ENCODE results near the gene SSTR3.

The SSTR3 gene

DNA sequence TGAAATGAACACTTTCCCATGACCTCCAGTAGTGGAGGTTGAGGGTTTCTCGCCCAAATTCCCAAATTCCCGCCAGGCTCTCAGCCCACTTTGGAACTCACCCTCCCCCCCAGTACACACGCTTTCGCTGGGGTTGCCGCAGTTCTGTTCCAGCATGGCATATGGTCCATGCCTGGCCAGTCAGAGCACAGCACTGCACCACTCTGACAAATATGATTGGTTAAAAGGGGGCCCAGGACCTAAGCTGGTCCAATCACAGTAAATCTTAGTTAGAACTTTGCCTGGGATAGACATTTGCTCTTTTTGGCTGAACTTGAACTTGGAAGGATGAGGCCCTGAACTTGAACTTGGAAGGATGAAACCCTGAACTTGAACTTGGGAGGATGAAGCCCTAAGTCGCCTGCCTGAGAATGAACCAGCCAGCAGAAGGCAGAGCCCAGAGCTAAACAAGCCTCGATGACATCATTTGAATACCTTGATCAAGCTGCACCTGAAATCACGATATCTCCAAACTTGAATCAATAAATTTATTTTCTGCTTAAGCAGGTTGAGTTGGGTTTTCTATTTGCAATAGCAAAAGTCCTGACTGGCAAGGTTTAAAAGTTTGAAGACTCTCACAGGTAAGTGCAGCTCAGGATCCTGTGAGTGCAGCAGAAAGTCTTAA lies 12.6 kb upstream of the SSTR3 start:
- TF ChIP-seq, protein P1, sequence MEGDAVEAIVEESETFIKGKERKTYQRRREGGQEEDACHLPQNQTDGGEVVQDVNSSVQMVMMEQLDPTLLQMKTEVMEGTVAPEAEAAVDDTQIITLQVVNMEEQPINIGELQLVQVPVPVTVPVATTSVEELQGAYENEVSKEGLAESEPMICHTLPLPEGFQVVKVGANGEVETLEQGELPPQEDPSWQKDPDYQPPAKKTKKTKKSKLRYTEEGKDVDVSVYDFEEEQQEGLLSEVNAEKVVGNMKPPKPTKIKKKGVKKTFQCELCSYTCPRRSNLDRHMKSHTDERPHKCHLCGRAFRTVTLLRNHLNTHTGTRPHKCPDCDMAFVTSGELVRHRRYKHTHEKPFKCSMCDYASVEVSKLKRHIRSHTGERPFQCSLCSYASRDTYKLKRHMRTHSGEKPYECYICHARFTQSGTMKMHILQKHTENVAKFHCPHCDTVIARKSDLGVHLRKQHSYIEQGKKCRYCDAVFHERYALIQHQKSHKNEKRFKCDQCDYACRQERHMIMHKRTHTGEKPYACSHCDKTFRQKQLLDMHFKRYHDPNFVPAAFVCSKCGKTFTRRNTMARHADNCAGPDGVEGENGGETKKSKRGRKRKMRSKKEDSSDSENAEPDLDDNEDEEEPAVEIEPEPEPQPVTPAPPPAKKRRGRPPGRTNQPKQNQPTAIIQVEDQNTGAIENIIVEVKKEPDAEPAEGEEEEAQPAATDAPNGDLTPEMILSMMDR (IDR thresholded peaks at IDR 0.05; ENCODE audit: borderline replicate concordance, insufficient read depth, low read depth, low read length) = no peak
- H3K4me3 ChIP-seq (ENCODE audit: low read depth, low read length) = no peak overlapping the region

DNA sequence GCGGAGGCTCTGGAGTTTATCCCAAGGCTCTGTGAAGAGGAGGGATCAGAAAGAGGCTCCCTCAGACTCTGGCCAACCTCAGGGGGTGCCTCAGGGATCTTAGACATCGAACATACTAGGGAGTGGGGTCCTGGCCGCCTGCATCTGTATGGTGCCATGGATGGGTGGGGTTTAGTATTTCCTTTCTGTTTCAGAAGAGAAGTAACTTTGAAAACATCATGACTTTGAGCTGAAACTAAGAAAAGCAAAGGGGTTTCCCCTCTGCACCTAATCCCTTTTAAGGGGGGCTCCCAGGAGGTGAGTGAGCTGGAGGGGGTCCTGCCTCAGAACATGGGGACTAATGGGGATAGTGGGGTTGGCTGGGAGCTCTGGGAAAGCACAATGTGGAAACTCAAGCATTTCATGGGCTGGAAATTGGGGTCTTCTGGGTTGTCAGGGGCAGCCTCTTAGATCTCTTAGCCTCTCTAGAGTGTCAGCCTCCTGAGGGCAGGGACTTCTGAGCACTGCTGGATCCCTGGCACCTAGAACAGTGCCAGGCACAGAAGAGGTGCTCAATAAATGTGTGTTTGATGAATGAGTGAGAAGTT lies 11.8 kb upstream of the SSTR3 start:
- H3K4me3 ChIP-seq (ENCODE audit: low read depth, low read length) = no peak overlapping the region
- TF ChIP-seq, protein P1 (IDR thresholded peaks at IDR 0.05; ENCODE audit: borderline replicate concordance, insufficient read depth, low read depth, low read length) = no peak

DNA sequence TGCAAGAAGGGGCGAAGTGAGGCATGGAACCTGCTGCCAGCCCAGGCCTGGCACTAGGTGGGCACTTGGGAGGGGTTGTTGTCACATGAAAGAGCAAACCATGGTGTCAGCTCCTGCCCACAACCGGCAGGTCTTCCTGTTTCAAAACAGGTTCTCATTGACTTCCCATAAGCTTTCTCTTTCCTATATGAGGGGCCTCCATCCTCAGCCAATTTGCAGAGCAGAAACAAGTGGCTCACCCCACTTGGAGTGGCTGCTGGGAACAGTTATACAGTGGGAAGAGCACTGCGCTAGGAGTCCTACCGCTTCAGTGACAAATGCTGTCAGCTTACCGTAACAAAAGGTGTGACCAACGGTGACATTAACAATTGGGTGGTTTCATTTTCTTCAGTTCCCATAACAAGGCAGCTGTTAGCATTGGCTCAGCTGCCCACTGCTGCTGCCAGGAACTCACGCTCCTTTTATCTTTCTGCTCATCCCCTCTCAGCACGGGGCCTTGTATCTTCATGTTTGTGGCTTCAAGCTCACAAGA lies 10.2 kb upstream of the SSTR3 start:
- TF ChIP-seq, protein P1 (IDR thresholded peaks at IDR 0.05; ENCODE audit: borderline replicate concordance, insufficient read depth, low read depth, low read length) = no peak

DNA sequence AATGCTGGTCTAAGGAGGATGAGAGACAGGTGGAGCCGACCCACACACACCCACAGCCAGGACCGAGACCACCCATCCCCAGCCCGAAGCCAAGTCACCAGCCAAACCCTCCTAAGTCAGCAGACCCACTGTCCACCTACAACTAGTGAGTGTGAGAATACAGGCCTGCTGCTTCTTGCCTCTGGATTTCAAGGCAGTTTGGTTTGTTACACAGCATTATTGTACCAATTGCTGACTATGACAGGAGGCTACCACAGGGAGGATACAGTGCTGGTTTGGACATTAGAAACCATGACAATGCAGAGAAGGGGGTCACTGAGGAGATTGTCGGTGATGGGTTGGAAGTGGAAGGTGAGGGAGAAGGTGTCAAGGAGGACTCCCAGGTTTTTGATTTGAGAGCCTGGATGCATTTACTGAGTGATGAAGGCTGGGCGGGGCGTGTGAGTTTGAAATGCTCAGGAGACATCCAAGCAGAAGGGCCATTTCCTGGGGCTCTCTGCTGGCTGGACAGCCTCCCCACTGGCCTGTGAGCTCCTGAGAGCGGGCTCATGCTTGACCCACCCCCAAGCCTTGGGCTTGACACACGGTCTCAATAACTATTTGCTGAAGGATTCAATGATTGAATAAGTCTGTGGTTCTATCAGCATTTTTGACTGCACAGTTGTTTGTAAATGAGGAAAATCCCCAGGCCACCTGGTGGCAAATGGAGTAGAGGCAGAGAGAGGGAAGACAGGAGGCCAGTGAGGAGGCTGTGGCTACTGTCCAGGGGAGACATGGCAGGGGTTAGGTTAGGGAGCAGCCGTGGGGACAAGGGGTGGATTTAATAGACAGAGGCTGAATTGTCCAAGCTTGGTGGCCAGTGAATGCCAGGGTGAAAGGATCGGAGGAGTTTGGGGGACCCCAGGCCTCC lies 9.4 kb upstream of the SSTR3 start:
- H3K4me3 ChIP-seq (ENCODE audit: low read depth, low read length) = no peak overlapping the region
- TF ChIP-seq, protein P1 (IDR thresholded peaks at IDR 0.05; ENCODE audit: borderline replicate concordance, insufficient read depth, low read depth, low read length) = no peak

More for the DNA sequence above, 10.2 kb upstream of the SSTR3 start:
- no peak overlapping the region for H3K4me3 ChIP-seq (ENCODE audit: low read depth, low read length)

DNA sequence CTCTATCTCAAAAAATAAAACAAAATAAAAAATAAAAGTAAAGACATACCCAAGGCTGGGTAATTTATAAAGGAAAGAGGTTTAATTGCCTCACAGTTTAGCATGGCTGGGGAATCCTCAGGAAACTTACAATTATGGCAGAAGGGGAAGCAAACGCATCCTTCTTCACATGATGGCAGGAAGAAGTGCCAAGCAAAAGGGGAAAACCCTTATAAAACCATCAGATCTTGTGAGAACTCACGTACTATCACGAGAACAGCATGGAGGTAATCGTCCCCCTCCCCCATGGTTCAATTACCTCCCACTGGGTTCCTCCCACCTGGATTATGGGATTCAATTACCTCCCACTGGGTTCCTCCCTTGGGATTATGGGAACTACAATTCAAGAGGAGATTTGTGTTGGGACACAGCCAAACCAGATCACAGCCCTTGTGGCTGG lies 8.3 kb upstream of the SSTR3 start:
- TF ChIP-seq, protein P1 (IDR thresholded peaks at IDR 0.05; ENCODE audit: borderline replicate concordance, insufficient read depth, low read depth, low read length) = no peak
- no peak overlapping the region for H3K4me3 ChIP-seq (ENCODE audit: low read depth, low read length)

DNA sequence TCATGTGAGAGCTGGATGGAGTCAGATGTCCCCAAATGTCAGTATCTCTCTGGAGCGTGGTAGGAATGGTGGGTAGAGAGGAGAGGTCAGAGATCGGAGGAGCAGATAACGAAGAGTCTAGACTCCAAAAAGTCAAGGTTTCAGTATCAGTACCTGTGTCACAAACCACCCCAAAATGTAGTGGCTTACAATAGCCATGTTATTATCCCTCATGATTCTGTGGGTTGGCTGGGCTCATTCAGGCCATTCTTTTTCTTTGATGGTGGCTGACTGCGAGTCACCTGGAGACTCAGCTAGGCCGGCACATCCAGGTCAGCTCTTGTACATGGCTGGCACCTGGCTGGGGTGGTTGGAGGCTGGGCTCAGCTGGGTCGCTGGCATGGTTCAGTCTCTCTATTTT lies 7.3 kb upstream of the SSTR3 start:
- H3K4me3 ChIP-seq (ENCODE audit: low read depth, low read length) = peak overlapping the region; percentile 37
- TF ChIP-seq, protein P1 (IDR thresholded peaks at IDR 0.05; ENCODE audit: borderline replicate concordance, insufficient read depth, low read depth, low read length) = no peak
